K562 (cell line): Measurements from ENCODE around the gene IFI30. TPM values are rescaled to one million over a fixed set of nuclear protein-coding genes. Genes with fewer than 3 reads are reported as not detected.
A peak's percentile ranks its signal among the peaks of the same experiment; 100 is the strongest.

Experiments used
- CREM ChIP-seq: IDR thresholded peaks from 2 replicates; pipeline ENCODE4 v1.6.1; 2014; ENCODE audit warnings: antibody characterized with exemption, low read depth
- FIP1L1 ChIP-seq: fragments of 200-400 bp; formaldehyde crosslinking; IDR thresholded peaks from 2 replicates; pipeline ENCODE4 v1.6.1; 2018; ENCODE audit warnings: mild to moderate bottlenecking, low read depth, low read length; ENCODE audit not compliant: poor library complexity, severe bottlenecking
- HCFC1 ChIP-seq: IDR thresholded peaks from 2 replicates; pipeline ENCODE4 v1.6.1; 2012; ENCODE audit warnings: low read depth, low read length, improper control_type of control experiment
- HNRNPL ChIP-seq: fragments of 200-400 bp; formaldehyde crosslinking; IDR thresholded peaks from 2 replicates; pipeline ENCODE4 v1.6.1; 2017; ENCODE audit warnings: low read depth, mild to moderate bottlenecking, low read length
- RB1 ChIP-seq: fragments of 450-650 bp; IDR thresholded peaks from 2 replicates; pipeline ENCODE4 v1.6.1; 2017; ENCODE audit warnings: low read depth, mild to moderate bottlenecking
- RBM34 ChIP-seq: fragments of 200-400 bp; formaldehyde crosslinking; IDR thresholded peaks from 2 replicates; pipeline ENCODE4 v1.6.1; 2018; ENCODE audit warnings: low read length, borderline replicate concordance; ENCODE audit not compliant: insufficient read depth
- ZFX ChIP-seq: sonication (generic); formaldehyde crosslinking; IDR thresholded peaks from 2 replicates; pipeline ENCODE4 v1.8.0; 2022; ENCODE audit warnings: mild to moderate bottlenecking, missing genetic modification reagents, moderate library complexity
- polyA plus RNA-seq, 8 experiments: library from polyadenylated mRNA; depleted of rRNA in 4 of 8; stranded (reverse) in 5 of 8; unstranded in 3 of 8; fragments of >200 nt; fragmentation: Nextera tagmentation in 2 of 8; fragmentation: Illumina TruSeq in 1 of 8; extraction: Ambion mirVana in 2 of 8; extraction: Trizol in 1 of 8; gene quantifications; 2 replicates each; pipeline versions ENCODE4 v1.2.1 to v1.2.3, GENCODE V29; 2011 to 2014; ENCODE audit warnings: inconsistent platforms in 1 of 8, missing spikeins in 1 of 8
- total RNA-seq, 7 experiments: library from RNA; depleted of rRNA in 6 of 7; stranded (reverse); fragments of >200 nt in 6 of 7; fragmentation: Illumina TruSeq in 2 of 7; extraction: Trizol in 2 of 7; gene quantifications; 2 replicates each; pipeline versions ENCODE4 v1.2.1 to v1.2.3, GENCODE V29; 2011 to 2021; ENCODE audit warnings: low replicate concordance in 1 of 7
- TF ChIP-seq, protein P1 (sequence below): fragments of 450-650 bp; IDR thresholded peaks from 2 replicates; pipeline ENCODE4 v1.6.1; 2016; ENCODE audit warnings: mild to moderate bottlenecking
- TF ChIP-seq, protein P2 (sequence below): fragments of 200-800 bp; sonication (Bioruptor generic); IDR thresholded peaks from 2 replicates; pipeline ENCODE4 v1.6.1; 2017; ENCODE audit warnings: missing genetic modification characterization, missing compliant biosample characterization
- TF ChIP-seq, protein P3 (sequence below): IDR thresholded peaks from 2 replicates; pipeline ENCODE4 v1.6.1; 2011; ENCODE audit warnings: borderline replicate concordance, low read depth, mild to moderate bottlenecking, moderate library complexity, low read length; ENCODE audit not compliant: insufficient read depth, poor library complexity, severe bottlenecking
- TF ChIP-seq, protein P4 (sequence below): sonication (generic); formaldehyde crosslinking; IDR thresholded peaks from 2 replicates; pipeline ENCODE4 v1.9.0; 2022; ENCODE audit warnings: mild to moderate bottlenecking, missing genetic modification reagents
- TF ChIP-seq, protein P5 (sequence below): fragments of 250-450 bp; sonication (Bioruptor Pico); IDR thresholded peaks from 2 replicates; pipeline ENCODE4 v1.5.0; 2021; ENCODE audit warnings: mild to moderate bottlenecking, borderline replicate concordance

IFI30 gene
- total and polyA plus RNA-seq, 9 of the 15 experiments (the other 6 are each of a cell fraction or from before 2014, with no cell fraction given) = 63.7 to 430 (median 109) TPM

DNA sequence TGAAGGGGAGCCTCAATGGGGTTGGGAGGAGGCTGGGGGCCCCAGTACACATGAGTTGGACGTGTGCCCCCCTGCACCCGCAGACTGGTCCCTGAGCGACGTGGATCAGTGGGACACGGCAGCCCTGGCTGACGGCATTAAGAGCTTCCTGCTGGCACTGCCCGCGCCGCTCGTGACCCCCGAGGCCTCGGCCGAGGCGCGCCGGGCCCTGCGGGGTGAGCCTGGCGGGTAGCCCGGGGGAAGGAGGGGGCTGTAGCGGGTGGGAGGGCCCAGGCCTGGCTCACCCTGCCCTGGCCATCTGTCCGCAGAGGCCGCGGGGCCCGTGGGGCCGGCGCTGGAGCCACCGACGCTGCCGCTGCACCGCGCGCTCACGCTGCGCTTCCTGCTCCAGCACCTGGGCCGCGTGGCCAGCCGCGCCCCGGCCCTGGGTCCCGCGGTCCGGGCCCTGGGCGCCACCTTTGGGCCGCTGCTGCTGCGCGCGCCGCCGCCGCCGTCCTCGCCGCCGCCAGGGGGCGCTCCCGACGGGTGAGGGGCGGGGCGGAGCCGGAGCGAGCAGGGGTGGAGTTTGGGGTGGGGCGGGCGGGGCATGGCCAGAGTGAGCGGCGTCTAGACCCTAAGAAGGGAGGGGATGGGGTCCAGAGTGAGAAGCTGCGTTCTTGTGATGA is 12.5 kb upstream of the IFI30 start (continued):
- TF ChIP-seq, protein P1, sequence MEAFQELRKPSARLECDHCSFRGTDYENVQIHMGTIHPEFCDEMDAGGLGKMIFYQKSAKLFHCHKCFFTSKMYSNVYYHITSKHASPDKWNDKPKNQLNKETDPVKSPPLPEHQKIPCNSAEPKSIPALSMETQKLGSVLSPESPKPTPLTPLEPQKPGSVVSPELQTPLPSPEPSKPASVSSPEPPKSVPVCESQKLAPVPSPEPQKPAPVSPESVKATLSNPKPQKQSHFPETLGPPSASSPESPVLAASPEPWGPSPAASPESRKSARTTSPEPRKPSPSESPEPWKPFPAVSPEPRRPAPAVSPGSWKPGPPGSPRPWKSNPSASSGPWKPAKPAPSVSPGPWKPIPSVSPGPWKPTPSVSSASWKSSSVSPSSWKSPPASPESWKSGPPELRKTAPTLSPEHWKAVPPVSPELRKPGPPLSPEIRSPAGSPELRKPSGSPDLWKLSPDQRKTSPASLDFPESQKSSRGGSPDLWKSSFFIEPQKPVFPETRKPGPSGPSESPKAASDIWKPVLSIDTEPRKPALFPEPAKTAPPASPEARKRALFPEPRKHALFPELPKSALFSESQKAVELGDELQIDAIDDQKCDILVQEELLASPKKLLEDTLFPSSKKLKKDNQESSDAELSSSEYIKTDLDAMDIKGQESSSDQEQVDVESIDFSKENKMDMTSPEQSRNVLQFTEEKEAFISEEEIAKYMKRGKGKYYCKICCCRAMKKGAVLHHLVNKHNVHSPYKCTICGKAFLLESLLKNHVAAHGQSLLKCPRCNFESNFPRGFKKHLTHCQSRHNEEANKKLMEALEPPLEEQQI = no peak
- TF ChIP-seq, protein P2, sequence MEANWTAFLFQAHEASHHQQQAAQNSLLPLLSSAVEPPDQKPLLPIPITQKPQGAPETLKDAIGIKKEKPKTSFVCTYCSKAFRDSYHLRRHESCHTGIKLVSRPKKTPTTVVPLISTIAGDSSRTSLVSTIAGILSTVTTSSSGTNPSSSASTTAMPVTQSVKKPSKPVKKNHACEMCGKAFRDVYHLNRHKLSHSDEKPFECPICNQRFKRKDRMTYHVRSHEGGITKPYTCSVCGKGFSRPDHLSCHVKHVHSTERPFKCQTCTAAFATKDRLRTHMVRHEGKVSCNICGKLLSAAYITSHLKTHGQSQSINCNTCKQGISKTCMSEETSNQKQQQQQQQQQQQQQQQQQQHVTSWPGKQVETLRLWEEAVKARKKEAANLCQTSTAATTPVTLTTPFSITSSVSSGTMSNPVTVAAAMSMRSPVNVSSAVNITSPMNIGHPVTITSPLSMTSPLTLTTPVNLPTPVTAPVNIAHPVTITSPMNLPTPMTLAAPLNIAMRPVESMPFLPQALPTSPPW (CRISPR knock-in tag) = peak; percentile 78
- TF ChIP-seq, protein P3, sequence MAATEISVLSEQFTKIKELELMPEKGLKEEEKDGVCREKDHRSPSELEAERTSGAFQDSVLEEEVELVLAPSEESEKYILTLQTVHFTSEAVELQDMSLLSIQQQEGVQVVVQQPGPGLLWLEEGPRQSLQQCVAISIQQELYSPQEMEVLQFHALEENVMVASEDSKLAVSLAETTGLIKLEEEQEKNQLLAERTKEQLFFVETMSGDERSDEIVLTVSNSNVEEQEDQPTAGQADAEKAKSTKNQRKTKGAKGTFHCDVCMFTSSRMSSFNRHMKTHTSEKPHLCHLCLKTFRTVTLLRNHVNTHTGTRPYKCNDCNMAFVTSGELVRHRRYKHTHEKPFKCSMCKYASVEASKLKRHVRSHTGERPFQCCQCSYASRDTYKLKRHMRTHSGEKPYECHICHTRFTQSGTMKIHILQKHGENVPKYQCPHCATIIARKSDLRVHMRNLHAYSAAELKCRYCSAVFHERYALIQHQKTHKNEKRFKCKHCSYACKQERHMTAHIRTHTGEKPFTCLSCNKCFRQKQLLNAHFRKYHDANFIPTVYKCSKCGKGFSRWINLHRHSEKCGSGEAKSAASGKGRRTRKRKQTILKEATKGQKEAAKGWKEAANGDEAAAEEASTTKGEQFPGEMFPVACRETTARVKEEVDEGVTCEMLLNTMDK = peak; percentile 98
- TF ChIP-seq CREM (peak; percentile 55; the same call in 1 of the 2 replicates), HCFC1 (peak; percentile 32), HNRNPL (peak; percentile 35; the same call in 1 of the 2 replicates), RBM34 (no peak), ZFX (CRISPR knock-in tag) (peak; percentile 84), FIP1L1 (peak; percentile 44), RB1 (peak; percentile 99)
- TF ChIP-seq, protein P4, sequence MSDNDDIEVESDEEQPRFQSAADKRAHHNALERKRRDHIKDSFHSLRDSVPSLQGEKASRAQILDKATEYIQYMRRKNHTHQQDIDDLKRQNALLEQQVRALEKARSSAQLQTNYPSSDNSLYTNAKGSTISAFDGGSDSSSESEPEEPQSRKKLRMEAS (CRISPR knock-in tag) = 0 out of 2 replicates have a peak, but pooled peaks have one; percentile 11
- TF ChIP-seq, protein P5, sequence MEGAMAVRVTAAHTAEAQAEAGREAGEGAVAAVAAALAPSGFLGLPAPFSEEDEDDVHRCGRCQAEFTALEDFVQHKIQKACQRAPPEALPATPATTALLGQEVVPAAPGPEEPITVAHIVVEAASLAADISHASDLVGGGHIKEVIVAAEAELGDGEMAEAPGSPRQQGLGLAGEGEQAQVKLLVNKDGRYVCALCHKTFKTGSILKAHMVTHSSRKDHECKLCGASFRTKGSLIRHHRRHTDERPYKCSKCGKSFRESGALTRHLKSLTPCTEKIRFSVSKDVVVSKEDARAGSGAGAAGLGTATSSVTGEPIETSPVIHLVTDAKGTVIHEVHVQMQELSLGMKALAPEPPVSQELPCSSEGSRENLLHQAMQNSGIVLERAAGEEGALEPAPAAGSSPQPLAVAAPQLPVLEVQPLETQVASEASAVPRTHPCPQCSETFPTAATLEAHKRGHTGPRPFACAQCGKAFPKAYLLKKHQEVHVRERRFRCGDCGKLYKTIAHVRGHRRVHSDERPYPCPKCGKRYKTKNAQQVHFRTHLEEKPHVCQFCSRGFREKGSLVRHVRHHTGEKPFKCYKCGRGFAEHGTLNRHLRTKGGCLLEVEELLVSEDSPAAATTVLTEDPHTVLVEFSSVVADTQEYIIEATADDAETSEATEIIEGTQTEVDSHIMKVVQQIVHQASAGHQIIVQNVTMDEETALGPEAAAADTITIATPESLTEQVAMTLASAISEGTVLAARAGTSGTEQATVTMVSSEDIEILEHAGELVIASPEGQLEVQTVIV (CRISPR knock-in tag) = no peak
